HepG2 (cell line): Measurements from ENCODE around the gene TADA2B. TPM values are rescaled to one million over a fixed set of nuclear protein-coding genes. Genes with fewer than 3 reads are reported as not detected.

Experiments
- EP300 ChIP-seq, 3 experiments: sonication (generic) in 1 of 3; formaldehyde crosslinking in 1 of 3; IDR thresholded peaks; 2 replicates each; pipeline versions ENCODE4 v1.5.1 to v1.6.1; 2011 to 2020; ENCODE audit warnings: low read depth in 2 of 3, low read length in 2 of 3, borderline replicate concordance in 1 of 3, improper control_type of control experiment in 1 of 3, mild to moderate bottlenecking in 1 of 3, missing genetic modification reagents in 1 of 3, moderate library complexity in 1 of 3
- GTF3A ChIP-seq: sonication (generic); formaldehyde crosslinking; conservative IDR thresholded peaks from 2 replicates; pipeline ENCODE4 v1.4.0; 2020; ENCODE audit warnings: mild to moderate bottlenecking, missing genetic modification reagents
- KDM3A ChIP-seq: IDR thresholded peaks from 2 replicates; pipeline ENCODE4 v1.6.1; 2018; ENCODE audit warnings: low read depth, missing compliant biosample characterization
- MED8 ChIP-seq: sonication (generic); formaldehyde crosslinking; IDR thresholded peaks from 2 replicates; pipeline ENCODE4 v1.8.1; 2023; ENCODE audit warnings: mild to moderate bottlenecking, missing genetic modification reagents; ENCODE audit not compliant: insufficient replicate concordance
- MYC ChIP-seq: sonication (generic); formaldehyde crosslinking; IDR thresholded peaks from 2 replicates; pipeline ENCODE4 v1.9.0; 2021; ENCODE audit warnings: missing genetic modification reagents, borderline replicate concordance
- NAIF1 ChIP-seq: sonication (generic); formaldehyde crosslinking; IDR thresholded peaks from 2 replicates; pipeline ENCODE4 v1.5.0; 2020; ENCODE audit warnings: mild to moderate bottlenecking, missing genetic modification reagents, borderline replicate concordance
- PHF21A ChIP-seq: sonication (generic); formaldehyde crosslinking; IDR thresholded peaks from 2 replicates; pipeline ENCODE4 v1.5.0; 2020; ENCODE audit warnings: mild to moderate bottlenecking, missing genetic modification reagents
- RORA ChIP-seq: sonication (generic); formaldehyde crosslinking; IDR thresholded peaks from 2 replicates; pipeline ENCODE4 v1.5.0; 2020; ENCODE audit warnings: mild to moderate bottlenecking, missing genetic modification reagents, moderate library complexity
- SMAD3 ChIP-seq: sonication (generic); formaldehyde crosslinking; IDR thresholded peaks from 2 replicates; pipeline ENCODE4 v1.4.0; 2020; ENCODE audit warnings: missing genetic modification reagents
- SMAD9 ChIP-seq: sonication (generic); formaldehyde crosslinking; IDR thresholded peaks from 2 replicates; pipeline ENCODE4 v1.5.1; 2020; ENCODE audit warnings: mild to moderate bottlenecking, missing genetic modification reagents
- TEAD2 ChIP-seq: sonication (generic); formaldehyde crosslinking; IDR thresholded peaks from 2 replicates; pipeline ENCODE4 v1.9.0; 2021; ENCODE audit warnings: missing genetic modification reagents
- YEATS4 ChIP-seq: sonication (generic); formaldehyde crosslinking; IDR thresholded peaks from 2 replicates; pipeline ENCODE4 v1.4.0; 2020; ENCODE audit warnings: missing genetic modification reagents, borderline replicate concordance
- ZNF234 ChIP-seq: sonication (generic); formaldehyde crosslinking; conservative IDR thresholded peaks from 2 replicates; pipeline ENCODE4 v1.5.1; 2020; ENCODE audit warnings: mild to moderate bottlenecking, missing genetic modification reagents
- ZNF34 ChIP-seq: sonication (generic); formaldehyde crosslinking; IDR thresholded peaks from 2 replicates; pipeline ENCODE4 v1.4.0; 2020; ENCODE audit warnings: mild to moderate bottlenecking, missing genetic modification reagents, borderline replicate concordance
- ZNF782 ChIP-seq: sonication (generic); formaldehyde crosslinking; IDR thresholded peaks from 2 replicates; pipeline ENCODE4 v1.4.0; 2020; ENCODE audit warnings: missing genetic modification reagents, mild to moderate bottlenecking, borderline replicate concordance
- polyA plus RNA-seq, 8 experiments: library from polyadenylated mRNA; depleted of rRNA in 3 of 8; stranded (reverse) in 7 of 8; unstranded in 1 of 8; fragments of >200 nt; fragmentation: Illumina TruSeq in 4 of 8; extraction: Trizol in 4 of 8; gene quantifications; 2 replicates each; pipeline versions ENCODE4 v1.2.1 to v1.2.3, GENCODE V29; 2011 to 2016; ENCODE audit warnings: low read depth in 4 of 8, missing spikeins in 1 of 8, mixed read lengths in 1 of 8; ENCODE audit not compliant: insufficient read depth in 1 of 8
- total RNA-seq, 5 experiments: library from RNA; depleted of rRNA; stranded (reverse); fragments of >200 nt; fragmentation: Illumina TruSeq; extraction: Trizol; gene quantifications; 2 replicates each; pipeline ENCODE4 v1.2.3, GENCODE V29; 2016; ENCODE audit warnings: low read depth in 1 of 5
- TF ChIP-seq, protein P1 (sequence below): conservative IDR thresholded peaks from 2 replicates; pipeline ENCODE4 v1.6.1; 2018; ENCODE audit warnings: missing genetic modification reagents
- TF ChIP-seq, protein P2 (sequence below): IDR thresholded peaks from 2 replicates; pipeline ENCODE4 v1.6.1; 2016; ENCODE audit warnings: missing genetic modification reagents, missing compliant biosample characterization
- TF ChIP-seq, protein P3 (sequence below): sonication (generic); formaldehyde crosslinking; IDR thresholded peaks from 2 replicates; pipeline ENCODE4 v1.5.1; 2020; ENCODE audit warnings: mild to moderate bottlenecking, missing genetic modification reagents, moderate library complexity
- TF ChIP-seq, protein P4 (sequence below): IDR thresholded peaks from 2 replicates; pipeline ENCODE4 v1.4.0; 2020; ENCODE audit warnings: mild to moderate bottlenecking, missing genetic modification reagents

TADA2B gene
- total and polyA plus RNA-seq, 2 of the 13 experiments (the other 11 are each of a cell fraction or from before 2014, with no cell fraction given): 4.6 to 8.9 TPM

DNA sequence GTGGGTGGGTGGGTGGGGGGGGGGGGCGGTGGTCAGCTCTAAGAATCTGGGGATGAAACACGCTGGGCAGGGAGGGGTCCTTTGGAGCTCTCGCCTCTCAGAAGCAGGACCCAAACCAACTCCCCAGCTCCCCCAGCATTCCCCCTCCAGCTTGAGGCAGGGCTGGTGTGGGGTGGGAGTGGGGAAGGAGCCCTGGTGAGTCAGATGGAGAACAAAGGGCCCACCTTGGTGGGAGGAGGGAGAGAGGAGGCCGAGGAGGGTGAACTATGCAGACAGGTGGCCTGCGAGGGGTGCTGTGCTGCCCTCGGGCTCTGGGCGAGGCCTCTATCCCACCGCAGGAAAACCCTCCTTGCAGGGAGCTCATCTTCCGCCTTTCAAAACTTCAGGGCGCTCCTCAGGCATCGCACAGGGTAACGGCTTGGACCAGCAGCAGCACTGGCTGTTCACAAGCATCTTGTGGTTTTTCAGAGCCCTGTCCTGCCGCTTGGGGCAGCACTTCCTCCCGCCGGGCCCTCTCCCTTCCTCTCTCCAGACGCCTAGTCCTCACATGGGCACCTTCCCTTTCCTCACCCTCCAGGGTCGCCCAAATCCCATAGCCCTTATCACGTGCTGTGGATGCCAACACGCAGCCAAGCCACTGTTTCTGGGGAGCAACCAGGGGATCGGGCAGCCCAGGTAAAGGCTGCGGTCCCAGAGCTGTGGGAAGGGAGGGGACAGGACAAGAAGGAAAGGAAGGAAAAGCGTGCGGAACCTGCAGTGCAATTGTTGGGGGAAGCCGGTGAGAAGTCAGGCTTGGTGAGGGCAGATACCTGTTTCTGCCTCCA, 58.7 kb downstream of the TADA2B start (continued):
- no peak for TF ChIP-seq KDM3A (CRISPR knock-in tag)
- TF ChIP-seq ZNF34 (CRISPR knock-in tag): no peak
- TF ChIP-seq, protein P1, sequence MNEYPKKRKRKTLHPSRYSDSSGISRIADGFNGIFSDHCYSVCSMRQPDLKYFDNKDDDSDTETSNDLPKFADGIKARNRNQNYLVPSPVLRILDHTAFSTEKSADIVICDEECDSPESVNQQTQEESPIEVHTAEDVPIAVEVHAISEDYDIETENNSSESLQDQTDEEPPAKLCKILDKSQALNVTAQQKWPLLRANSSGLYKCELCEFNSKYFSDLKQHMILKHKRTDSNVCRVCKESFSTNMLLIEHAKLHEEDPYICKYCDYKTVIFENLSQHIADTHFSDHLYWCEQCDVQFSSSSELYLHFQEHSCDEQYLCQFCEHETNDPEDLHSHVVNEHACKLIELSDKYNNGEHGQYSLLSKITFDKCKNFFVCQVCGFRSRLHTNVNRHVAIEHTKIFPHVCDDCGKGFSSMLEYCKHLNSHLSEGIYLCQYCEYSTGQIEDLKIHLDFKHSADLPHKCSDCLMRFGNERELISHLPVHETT (CRISPR knock-in tag): no peak
- no peak for TF ChIP-seq SMAD3 (CRISPR knock-in tag)
- no peak for TF ChIP-seq ZNF234 (CRISPR knock-in tag)
- TF ChIP-seq ZNF782 (CRISPR knock-in tag): 0 out of 2 replicates have a peak, but pooled peaks have one; percentile 51
- no peak for TF ChIP-seq PHF21A (CRISPR knock-in tag)
- no peak for TF ChIP-seq MED8
- no peak for TF ChIP-seq GTF3A
- TF ChIP-seq, protein P2, sequence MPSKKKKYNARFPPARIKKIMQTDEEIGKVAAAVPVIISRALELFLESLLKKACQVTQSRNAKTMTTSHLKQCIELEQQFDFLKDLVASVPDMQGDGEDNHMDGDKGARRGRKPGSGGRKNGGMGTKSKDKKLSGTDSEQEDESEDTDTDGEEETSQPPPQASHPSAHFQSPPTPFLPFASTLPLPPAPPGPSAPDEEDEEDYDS: no peak; the same call in 1 of the 2 replicates
- peak; percentile 73 for TF ChIP-seq YEATS4
- TF ChIP-seq, protein P3, sequence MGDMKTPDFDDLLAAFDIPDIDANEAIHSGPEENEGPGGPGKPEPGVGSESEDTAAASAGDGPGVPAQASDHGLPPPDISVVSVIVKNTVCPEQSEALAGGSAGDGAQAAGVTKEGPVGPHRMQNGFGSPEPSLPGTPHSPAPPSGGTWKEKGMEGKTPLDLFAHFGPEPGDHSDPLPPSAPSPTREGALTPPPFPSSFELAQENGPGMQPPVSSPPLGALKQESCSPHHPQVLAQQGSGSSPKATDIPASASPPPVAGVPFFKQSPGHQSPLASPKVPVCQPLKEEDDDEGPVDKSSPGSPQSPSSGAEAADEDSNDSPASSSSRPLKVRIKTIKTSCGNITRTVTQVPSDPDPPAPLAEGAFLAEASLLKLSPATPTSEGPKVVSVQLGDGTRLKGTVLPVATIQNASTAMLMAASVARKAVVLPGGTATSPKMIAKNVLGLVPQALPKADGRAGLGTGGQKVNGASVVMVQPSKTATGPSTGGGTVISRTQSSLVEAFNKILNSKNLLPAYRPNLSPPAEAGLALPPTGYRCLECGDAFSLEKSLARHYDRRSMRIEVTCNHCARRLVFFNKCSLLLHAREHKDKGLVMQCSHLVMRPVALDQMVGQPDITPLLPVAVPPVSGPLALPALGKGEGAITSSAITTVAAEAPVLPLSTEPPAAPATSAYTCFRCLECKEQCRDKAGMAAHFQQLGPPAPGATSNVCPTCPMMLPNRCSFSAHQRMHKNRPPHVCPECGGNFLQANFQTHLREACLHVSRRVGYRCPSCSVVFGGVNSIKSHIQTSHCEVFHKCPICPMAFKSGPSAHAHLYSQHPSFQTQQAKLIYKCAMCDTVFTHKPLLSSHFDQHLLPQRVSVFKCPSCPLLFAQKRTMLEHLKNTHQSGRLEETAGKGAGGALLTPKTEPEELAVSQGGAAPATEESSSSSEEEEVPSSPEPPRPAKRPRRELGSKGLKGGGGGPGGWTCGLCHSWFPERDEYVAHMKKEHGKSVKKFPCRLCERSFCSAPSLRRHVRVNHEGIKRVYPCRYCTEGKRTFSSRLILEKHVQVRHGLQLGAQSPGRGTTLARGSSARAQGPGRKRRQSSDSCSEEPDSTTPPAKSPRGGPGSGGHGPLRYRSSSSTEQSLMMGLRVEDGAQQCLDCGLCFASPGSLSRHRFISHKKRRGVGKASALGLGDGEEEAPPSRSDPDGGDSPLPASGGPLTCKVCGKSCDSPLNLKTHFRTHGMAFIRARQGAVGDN (CRISPR knock-in tag): peak; percentile 71
- no peak for TF ChIP-seq SMAD9 (CRISPR knock-in tag)
- no peak for TF ChIP-seq EP300 (IDR thresholded peaks at IDR 0.05; ENCODE audit: low read depth in 2 of 2, low read length in 2 of 2)
- TF ChIP-seq EP300 (CRISPR knock-in tag; IDR thresholded peaks at IDR 0.05; ENCODE audit: borderline replicate concordance): no peak
- no peak for TF ChIP-seq RORA (CRISPR knock-in tag)
- TF ChIP-seq MYC (CRISPR knock-in tag): peak; percentile 66
- TF ChIP-seq NAIF1 (CRISPR knock-in tag): no peak
- TF ChIP-seq TEAD2 (CRISPR knock-in tag): no peak
- TF ChIP-seq, protein P4, sequence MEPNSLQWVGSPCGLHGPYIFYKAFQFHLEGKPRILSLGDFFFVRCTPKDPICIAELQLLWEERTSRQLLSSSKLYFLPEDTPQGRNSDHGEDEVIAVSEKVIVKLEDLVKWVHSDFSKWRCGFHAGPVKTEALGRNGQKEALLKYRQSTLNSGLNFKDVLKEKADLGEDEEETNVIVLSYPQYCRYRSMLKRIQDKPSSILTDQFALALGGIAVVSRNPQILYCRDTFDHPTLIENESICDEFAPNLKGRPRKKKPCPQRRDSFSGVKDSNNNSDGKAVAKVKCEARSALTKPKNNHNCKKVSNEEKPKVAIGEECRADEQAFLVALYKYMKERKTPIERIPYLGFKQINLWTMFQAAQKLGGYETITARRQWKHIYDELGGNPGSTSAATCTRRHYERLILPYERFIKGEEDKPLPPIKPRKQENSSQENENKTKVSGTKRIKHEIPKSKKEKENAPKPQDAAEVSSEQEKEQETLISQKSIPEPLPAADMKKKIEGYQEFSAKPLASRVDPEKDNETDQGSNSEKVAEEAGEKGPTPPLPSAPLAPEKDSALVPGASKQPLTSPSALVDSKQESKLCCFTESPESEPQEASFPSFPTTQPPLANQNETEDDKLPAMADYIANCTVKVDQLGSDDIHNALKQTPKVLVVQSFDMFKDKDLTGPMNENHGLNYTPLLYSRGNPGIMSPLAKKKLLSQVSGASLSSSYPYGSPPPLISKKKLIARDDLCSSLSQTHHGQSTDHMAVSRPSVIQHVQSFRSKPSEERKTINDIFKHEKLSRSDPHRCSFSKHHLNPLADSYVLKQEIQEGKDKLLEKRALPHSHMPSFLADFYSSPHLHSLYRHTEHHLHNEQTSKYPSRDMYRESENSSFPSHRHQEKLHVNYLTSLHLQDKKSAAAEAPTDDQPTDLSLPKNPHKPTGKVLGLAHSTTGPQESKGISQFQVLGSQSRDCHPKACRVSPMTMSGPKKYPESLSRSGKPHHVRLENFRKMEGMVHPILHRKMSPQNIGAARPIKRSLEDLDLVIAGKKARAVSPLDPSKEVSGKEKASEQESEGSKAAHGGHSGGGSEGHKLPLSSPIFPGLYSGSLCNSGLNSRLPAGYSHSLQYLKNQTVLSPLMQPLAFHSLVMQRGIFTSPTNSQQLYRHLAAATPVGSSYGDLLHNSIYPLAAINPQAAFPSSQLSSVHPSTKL: no peak
